Sigmoid colon (tissue), 4 donors: ENCODE measurements around the gene KRTAP5-2.

ENCODE experiments used
- CTCF ChIP-seq, 4 experiments: fragments of 450-650 bp in 3 of 4; fragments of 200-600 bp in 1 of 4; IDR thresholded peaks; one replicate each; pipeline ENCODE4 v1.5.1; 2016 to 2019; ENCODE audit warnings: antibody characterized with exemption in 4 of 4, mild to moderate bottlenecking in 3 of 4, moderate library complexity in 2 of 4
- POLR2A ChIP-seq, 2 donors: fragments of 450-650 bp; IDR thresholded peaks; one replicate each; pipeline ENCODE4 v1.6.1; 2016; ENCODE audit warnings: antibody characterized with exemption in 2 of 2, mild to moderate bottlenecking in 2 of 2, moderate library complexity in 2 of 2
- POLR2AphosphoS5 ChIP-seq, 4 donors: sonication (generic); formaldehyde crosslinking; IDR thresholded peaks; one replicate each; pipeline ENCODE4 v1.6.1; 2017; ENCODE audit warnings: antibody characterized with exemption in 4 of 4

- TF ChIP-seq CTCF (IDR thresholded peaks at IDR 0.05) = no peak
- peak in 2 of 4 donors; percentile 25 to 41 for TF ChIP-seq POLR2AphosphoS5 (IDR thresholded peaks at IDR 0.05)
- no peak for TF ChIP-seq POLR2A (IDR thresholded peaks at IDR 0.05)
Measured at GRCh38 chr11:1570896-1571759, 27.0 kb downstream of the KRTAP5-2 start.
